CD4-positive, alpha-beta T cell treated with Interleukin-15 for 4 hours (primary cell): ENCODE data around the gene ZNF445.
"Not testable (repeated sequence)": the region's sequence is repeated elsewhere in the genome, so short reads cannot be mapped to it uniquely, and the experiment has no call there.

Experiments
- DNase-seq: peaks from one replicate; pipeline ENCODE4 v3.0.0-alpha.2; 2020; ENCODE audit warnings: low spot score

ZNF445 gene

GRCh38 chr3:44434834-44435510, 42.5 kb downstream of the ZNF445 start:
- no peak for DNase-seq

- no peak for DNase-seq
Measured at GRCh38 chr3:44430466-44430865, 47.0 kb downstream of the ZNF445 start.

- DNase-seq: no peak
Measured at GRCh38 chr3:44429459-44429858, 48.0 kb downstream of the ZNF445 start.

GRCh38 chr3:44428910-44429309, 48.6 kb downstream of the ZNF445 start:
- DNase-seq: no peak

GRCh38 chr3:44427683-44428082, 49.8 kb downstream of the ZNF445 start:
- no peak for DNase-seq

- DNase-seq: no peak
Measured at GRCh38 chr3:44424758-44425157, 52.7 kb downstream of the ZNF445 start.

GRCh38 chr3:44421280-44421679, 56.2 kb downstream of the ZNF445 start:
- no peak for DNase-seq

GRCh38 chr3:44420676-44421075, 56.8 kb downstream of the ZNF445 start:
- no peak for DNase-seq

- DNase-seq: no peak
Measured at GRCh38 chr3:44419923-44420650, 57.4 kb downstream of the ZNF445 start.

- no peak for DNase-seq
Measured at GRCh38 chr3:44419116-44419922, 58.2 kb downstream of the ZNF445 start.

GRCh38 chr3:44418549-44418948, 58.9 kb downstream of the ZNF445 start:
- no peak for DNase-seq

- not testable (repeated sequence) for DNase-seq
Measured at GRCh38 chr3:44418118-44418517, 59.4 kb downstream of the ZNF445 start.

GRCh38 chr3:44416031-44417030, 61.1 kb downstream of the ZNF445 start:
- DNase-seq: no peak

GRCh38 chr3:44415421-44415820, 62.0 kb downstream of the ZNF445 start:
- no peak for DNase-seq

GRCh38 chr3:44414517-44415090, 62.9 kb downstream of the ZNF445 start:
- no peak for DNase-seq

GRCh38 chr3:44412365-44412764, 65.1 kb downstream of the ZNF445 start:
- no peak for DNase-seq

- no peak for DNase-seq
Measured at GRCh38 chr3:44411031-44411645, 66.3 kb downstream of the ZNF445 start.

GRCh38 chr3:44409640-44410410, 67.6 kb downstream of the ZNF445 start:
- no peak for DNase-seq

- DNase-seq: no peak
Measured at GRCh38 chr3:44402548-44402947, 74.9 kb downstream of the ZNF445 start.

GRCh38 chr3:44400771-44401170, 76.7 kb downstream of the ZNF445 start:
- no peak for DNase-seq
